Retina (tissue), 1 donor: ENCODE data around the gene C1orf174.

Source experiments
- DNase-seq: peaks from one replicate; pipeline ENCODE4 v3.0.0-alpha.2; 2016

Gene C1orf174

DNA sequence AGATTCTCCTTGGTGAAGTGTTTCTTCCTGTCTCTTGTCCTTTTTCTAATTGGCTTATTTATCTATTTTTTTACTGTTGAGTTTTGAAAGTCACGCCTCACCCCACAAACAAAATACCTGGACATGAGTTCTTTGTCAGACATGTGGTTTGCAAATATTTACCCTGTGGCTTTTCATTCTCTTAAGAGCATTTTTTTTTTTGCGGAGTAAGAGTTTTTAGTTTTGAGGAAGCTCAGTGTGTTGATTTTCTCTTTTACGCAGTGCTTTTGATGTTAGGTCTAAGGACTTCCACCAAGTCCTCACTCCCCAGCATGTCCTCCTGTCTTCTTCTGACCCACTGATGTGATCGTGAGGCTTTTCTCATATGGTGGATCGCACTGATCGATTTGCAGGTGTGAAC lies 35.2 kb downstream of the C1orf174 start:
- DNase-seq: no peak

GRCh38 chr1:3863231-3863935 lies 36.7 kb downstream of the C1orf174 start:
- no peak for DNase-seq

DNA sequence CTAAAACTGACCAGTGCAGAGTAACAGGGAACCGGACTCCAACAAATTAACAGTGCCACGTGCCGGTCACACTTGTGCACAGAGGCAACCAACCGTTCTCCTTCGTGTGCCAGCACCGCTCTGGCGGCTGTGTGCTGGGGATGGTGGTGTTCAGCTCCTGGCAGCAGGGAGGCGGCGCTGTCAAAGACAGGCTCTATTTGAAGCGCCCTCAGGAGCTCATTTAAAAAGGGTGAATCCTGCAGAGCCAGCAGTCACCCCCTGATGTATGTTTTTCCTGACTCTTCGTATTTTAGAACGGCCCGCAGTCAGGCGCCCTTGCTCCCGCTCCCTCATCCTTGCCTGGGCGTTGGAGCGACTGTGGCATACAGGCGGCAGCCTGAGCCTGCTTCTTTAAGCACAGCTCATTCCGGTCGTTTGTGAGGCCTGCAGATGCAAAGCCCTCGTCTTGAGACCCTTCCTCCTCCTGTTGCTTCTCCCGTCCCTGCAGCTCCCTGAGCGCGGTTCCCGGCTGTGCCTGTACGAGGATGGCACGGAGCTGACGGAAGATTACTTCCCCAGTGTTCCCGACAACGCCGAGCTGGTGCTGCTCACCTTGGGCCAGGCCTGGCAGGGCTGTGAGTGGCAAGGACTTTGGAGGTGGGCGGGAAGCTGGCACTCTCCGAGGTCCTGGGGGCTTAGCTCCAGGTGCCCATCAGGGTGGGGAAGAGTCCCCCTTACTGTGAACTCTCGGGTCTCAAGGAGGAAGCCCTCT lies 41.7 kb downstream of the C1orf174 start:
- peak; percentile 63 for DNase-seq

DNA sequence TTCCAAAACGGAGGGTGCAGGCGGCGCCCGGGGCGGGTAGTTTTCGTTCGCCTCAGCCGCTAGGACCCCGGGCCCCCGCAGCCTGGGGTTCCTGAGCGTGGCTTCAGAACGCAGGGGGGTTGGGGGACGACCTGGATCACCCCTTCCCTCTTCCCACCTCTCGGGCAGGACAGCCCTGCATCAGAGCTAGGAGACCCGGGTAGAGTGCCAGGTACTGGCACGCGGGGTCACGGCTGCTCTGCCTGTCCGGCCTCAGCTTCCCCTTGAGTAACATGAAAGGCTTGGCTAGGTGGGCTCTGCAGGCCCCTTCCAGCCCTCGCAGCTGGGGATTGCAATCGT lies 42.3 kb downstream of the C1orf174 start:
- no peak for DNase-seq

DNA sequence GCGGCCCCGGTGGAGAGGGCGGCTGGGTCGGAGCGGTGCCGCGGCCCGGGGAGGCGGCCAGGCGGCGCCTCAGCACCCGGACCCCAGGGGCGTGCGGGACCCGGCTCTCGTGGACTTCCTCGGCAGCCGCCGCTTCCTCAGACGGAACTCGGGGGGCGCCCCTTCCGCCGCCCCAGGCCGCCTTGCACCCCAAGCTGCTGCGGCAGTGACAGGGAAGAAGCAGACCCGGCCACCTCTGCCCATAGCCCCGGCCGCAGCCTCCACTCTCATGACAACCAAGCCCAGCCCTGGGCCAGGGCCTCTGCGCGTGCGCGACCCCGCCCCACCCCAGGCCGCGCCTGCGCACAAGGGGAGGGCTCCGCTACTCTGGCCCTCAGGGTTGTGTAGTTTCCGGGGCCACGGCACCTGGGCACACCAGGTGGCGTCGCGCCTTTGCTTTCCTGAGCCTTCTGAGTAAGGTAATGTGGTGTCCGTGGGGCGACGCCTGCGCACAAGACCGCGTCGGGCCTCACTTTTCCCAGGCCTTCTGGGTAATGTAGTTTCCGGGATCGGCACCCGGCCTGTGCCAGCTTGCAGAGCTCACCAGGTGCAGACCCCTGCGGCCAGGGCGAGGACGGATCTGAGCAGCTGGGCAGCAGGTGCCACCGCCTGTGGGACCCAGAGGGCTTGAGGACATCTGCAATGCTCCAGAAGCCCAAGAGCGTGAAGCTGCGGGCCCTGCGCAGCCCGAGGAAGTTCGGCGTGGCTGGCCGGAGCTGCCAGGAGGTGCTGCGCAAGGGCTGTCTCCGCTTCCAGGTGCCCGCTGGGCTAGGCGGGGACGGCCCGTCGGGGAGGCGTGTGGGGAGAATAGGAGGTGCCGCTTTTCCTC lies 42.9 kb downstream of the C1orf174 start, which contains the start of the genes CEP104 and DFFB:
TSS of gene CEP104 (minus strand) at position 289 of the 868 bp plus-strand sequence. CDS start 4,804 bp downstream, outside the sequence.
TSS of gene DFFB (plus strand) at position 554 of the 868 bp plus-strand sequence. CDS start at position 682, 128 bp downstream.
- DNase-seq: peak; percentile 99

- DNase-seq: no peak
Observed at GRCh38 chr1:3852711-3853485, 47.2 kb downstream of the C1orf174 start.

DNA sequence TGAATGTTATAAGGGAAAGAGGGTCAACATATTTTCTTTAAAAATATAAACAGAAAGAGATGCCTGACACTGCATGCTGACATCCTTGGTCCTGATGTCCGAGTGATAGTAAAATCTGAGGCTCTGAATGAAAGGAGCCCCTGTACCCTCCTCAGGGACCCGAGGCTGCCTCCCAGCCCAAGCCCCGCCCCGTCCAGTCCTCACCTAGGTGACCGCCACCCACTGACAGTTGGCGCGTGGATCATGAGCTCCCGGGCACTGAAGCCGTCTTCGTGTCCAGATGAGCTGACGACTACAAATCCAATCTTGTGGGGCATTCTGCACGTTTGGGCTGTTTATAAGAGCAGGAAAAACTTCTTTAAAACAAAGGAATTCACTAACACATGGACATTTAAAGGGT lies 48.0 kb downstream of the C1orf174 start:
- DNase-seq: no peak

- no peak for DNase-seq
Observed at GRCh38 chr1:3851292-3851691, 48.8 kb downstream of the C1orf174 start.

DNA sequence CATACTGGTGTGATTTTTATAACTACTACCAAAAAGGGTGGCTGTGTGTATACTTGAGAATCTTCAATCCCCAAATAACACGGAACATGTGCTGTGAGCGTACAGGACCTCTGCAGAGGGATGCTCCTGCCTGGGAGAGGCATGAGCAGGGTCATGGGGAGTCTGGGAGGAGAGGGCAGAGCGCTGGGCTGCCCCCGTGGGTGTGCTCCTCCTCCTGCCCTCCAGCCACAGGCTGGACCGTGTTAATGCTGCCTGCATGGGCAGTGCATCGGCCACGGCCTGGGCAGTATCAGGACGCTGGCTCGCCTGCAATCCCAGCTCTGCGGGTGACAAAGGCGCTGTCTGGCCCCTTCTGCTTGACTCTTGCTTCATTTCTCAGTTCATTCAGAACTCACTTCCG lies 49.2 kb downstream of the C1orf174 start:
- DNase-seq: no peak

DNA sequence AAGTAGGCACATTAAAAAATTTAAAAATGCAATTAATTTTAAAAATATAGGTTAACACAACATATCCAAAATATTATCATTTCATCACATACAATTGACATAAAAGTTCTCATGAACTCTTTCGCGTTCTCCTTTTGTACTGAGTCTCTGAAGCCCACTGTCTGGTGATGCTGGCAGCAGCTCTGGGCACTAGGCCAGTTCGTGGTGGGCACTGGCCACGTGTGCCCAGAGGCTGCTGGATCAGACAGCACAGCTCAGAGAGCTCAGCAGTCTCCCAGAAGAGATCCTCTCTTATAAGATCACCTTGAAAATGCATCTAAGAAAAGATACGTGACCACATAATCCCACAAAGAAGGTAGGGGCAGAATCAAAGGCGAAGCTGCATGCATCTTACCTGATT lies 53.0 kb downstream of the C1orf174 start:
- DNase-seq: no peak

DNA sequence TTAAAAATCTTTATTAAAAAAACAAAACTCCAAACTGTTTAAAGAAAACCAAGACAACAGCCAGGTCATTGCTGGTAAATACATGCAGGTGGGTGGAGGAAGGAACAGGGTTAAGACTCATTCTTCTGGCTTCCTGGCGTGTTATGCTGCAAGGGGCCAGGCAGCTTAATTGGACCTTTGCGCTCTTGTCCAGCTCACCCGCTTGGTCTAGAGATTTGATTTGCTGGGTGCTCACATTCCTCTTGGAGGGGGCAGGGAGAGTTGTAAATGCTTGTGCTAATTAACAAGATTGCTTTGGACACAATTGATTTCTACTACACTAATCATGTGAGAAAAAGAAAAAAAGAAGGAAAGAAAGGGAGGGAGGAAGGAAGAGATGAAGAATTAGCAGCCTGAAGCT lies 53.5 kb downstream of the C1orf174 start:
- peak; percentile 40 for DNase-seq

DNA sequence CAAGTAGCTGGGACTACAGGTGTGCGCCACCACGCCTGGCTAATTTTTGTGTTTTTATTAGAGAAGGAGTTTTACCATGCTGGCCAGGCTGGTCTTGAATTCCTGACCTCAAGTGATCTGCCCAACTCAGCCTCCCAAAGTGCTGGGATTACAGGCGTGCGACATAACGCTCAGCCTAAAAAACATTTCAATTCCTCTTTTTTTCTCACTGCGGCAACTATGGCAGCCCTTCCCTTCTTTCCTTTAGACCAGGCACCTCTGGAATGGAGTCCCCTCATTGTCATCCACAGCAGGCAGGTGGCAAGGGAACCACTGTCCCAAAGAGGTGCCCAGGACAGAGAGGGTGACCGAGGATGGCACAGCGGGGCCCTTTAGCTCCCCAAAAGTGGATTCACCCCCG lies 57.2 kb downstream of the C1orf174 start:
- DNase-seq: no peak

GRCh38 chr1:3841491-3841890 lies 58.6 kb downstream of the C1orf174 start:
- DNase-seq: no peak
